K562 (cell line): Measurements from ENCODE around the gene NEUROD6. TPM values are rescaled to one million over a fixed set of nuclear protein-coding genes. Genes with fewer than 3 reads are reported as not detected.

Experiments used
- ATAC-seq: fragments of 200-7000 bp; cut with Tn5 transposase; 3 replicates; pipeline ENCODE4 v1.9.1; 2020; ENCODE audit warnings: moderate library complexity
- BruUV-seq: library from RNA; stranded (reverse); fragments of 400-500 nt; replicated peaks from 2 replicates; lab custom pipeline; 2021; lab: Mats Ljungman, UMichigan
- CTCF ChIA-PET: fragments of 300-600 bp; formaldehyde crosslinking; extraction: SDS; loops from one replicate; lab custom pipeline; 2021; ENCODE audit warnings: low intra/inter-chr PET ratio; lab: Yijun Ruan, JAX
- POLR2A ChIA-PET: fragments of 300-600, 350-650 bp; sonication (Branson Sonifier 250); formaldehyde crosslinking; extraction: SDS; loops from one replicate; lab custom pipeline; 2021; ENCODE audit warnings: antibody characterized with exemption, inconsistent platforms; lab: Yijun Ruan, JAX
- DNase-seq, 4 experiments: peaks; one replicate each; pipeline versions ENCODE4 v3.0.0 to v3.0.0-alpha.2; 2011 to 2018; ENCODE audit warnings: low spot score in 3 of 4, mixed read lengths in 3 of 4; ENCODE audit errors: extremely low read depth in 1 of 4
- FAIRE-seq: peaks from 2 replicates; lab custom pipeline; 2011; peaks lifted over from hg19 to GRCh38; lab: Jason Lieb, UNC
- H2AFZ ChIP-seq: 2 replicates; pipeline ENCODE4 v1.6.0; 2011; ENCODE audit warnings: low read depth, low read length, control low read depth, inconsistent platforms
- H3K27ac ChIP-seq: fragments of 200-600 bp; 3 replicates; pipeline ENCODE4 v1.8.0; 2011; ENCODE audit warnings: low read depth, mild to moderate bottlenecking, control low read depth, inconsistent platforms, low read length, moderate library complexity, mixed read lengths; ENCODE audit errors: extremely low read depth
- H3K27me3 ChIP-seq, 2 experiments: fragments of 300-600 bp in 1 of 2; 2 replicates in 1 of 2; 3 replicates in 1 of 2; pipeline versions ENCODE4 v1.6.0 to v1.8.0; 2011; ENCODE audit warnings: inconsistent platforms in 2 of 2, low read length in 2 of 2, mild to moderate bottlenecking in 1 of 2, mixed read lengths in 1 of 2, moderate library complexity in 1 of 2; ENCODE audit not compliant: control insufficient read depth in 2 of 2, insufficient read depth in 2 of 2
- H3K36me3 ChIP-seq: fragments of 300-600 bp; 3 replicates; pipeline ENCODE4 v1.8.0; 2011; ENCODE audit warnings: mild to moderate bottlenecking, low read length, inconsistent platforms; ENCODE audit not compliant: control insufficient read depth, insufficient read depth
- H3K4me1 ChIP-seq, 2 experiments: fragments of 200-600 bp in 1 of 2; replicated peaks in 1 of 2; 2 replicates in 1 of 2; 3 replicates in 1 of 2; pipeline versions ENCODE4 v1.5.1 to v1.8.0; 2011; ENCODE audit warnings: inconsistent platforms in 2 of 2, low read length in 2 of 2, mild to moderate bottlenecking in 1 of 2, mixed read lengths in 1 of 2, moderate library complexity in 1 of 2; ENCODE audit not compliant: control insufficient read depth in 2 of 2, insufficient read depth in 2 of 2
- H3K4me2 ChIP-seq: 2 replicates; pipeline ENCODE4 v1.6.1; 2011; ENCODE audit warnings: low read length, control low read depth, inconsistent platforms, mixed read lengths; ENCODE audit not compliant: insufficient read depth
- H3K4me3 ChIP-seq: fragments of 200-600 bp; sonication (generic), shearing (Covaris generic); 2 replicates; pipeline ENCODE4 v1.5.1; 2016; ENCODE audit warnings: control low read depth, inconsistent platforms
- H3K79me2 ChIP-seq: fragments of 200-600 bp; 3 replicates; pipeline ENCODE4 v1.8.0; 2011; ENCODE audit warnings: low read length, inconsistent platforms; ENCODE audit not compliant: control insufficient read depth, insufficient read depth
- H3K9ac ChIP-seq, 2 experiments: 2 replicates each; pipeline versions ENCODE4 v1.6.0 to v1.6.1; 2011; ENCODE audit warnings: low read depth in 2 of 2, low read length in 2 of 2, control low read depth in 1 of 2, inconsistent platforms in 1 of 2, mild to moderate bottlenecking in 1 of 2, mixed read lengths in 1 of 2; ENCODE audit not compliant: insufficient read depth in 1 of 2
- H3K9me1 ChIP-seq: one replicate; pipeline ENCODE4 v1.6.0; 2011; ENCODE audit warnings: inconsistent platforms, mild to moderate bottlenecking, low read length, moderate library complexity; ENCODE audit not compliant: control insufficient read depth, insufficient read depth
- H3K9me3 ChIP-seq: replicated peaks from 2 replicates; pipeline ENCODE4 v1.5.1; 2011; ENCODE audit warnings: low read depth, low read length, inconsistent platforms; ENCODE audit not compliant: control insufficient read depth, insufficient read depth
- H4K20me1 ChIP-seq: replicated peaks from 2 replicates; pipeline ENCODE4 v1.6.1; 2011; ENCODE audit warnings: low read length, inconsistent platforms, mixed read lengths; ENCODE audit not compliant: control insufficient read depth, insufficient read depth
- BACH1 ChIP-seq: fragments of 200-800 bp; sonication (Bioruptor generic); IDR thresholded peaks from 2 replicates; pipeline ENCODE4 v1.6.1; 2016; ENCODE audit warnings: missing genetic modification characterization, missing compliant biosample characterization
- CREB1 ChIP-seq, 2 experiments: sonication (generic) in 1 of 2; formaldehyde crosslinking in 1 of 2; IDR thresholded peaks; 2 replicates each; pipeline versions ENCODE4 v1.6.1 to v1.8.0; 2012 to 2022; ENCODE audit warnings: inconsistent platforms in 1 of 2, mild to moderate bottlenecking in 1 of 2, missing genetic modification reagents in 1 of 2, moderate library complexity in 1 of 2
- FOXA1 ChIP-seq: fragments of 450-650 bp; IDR thresholded peaks from 2 replicates; pipeline ENCODE4 v1.6.1; 2016; ENCODE audit warnings: mild to moderate bottlenecking, borderline replicate concordance
- HDAC2 ChIP-seq: fragments of 450-650 bp; IDR thresholded peaks from 2 replicates; pipeline ENCODE4 v1.6.1; 2016; ENCODE audit warnings: mild to moderate bottlenecking
- HDGF ChIP-seq: fragments of 450-650 bp; IDR thresholded peaks from 2 replicates; pipeline ENCODE4 v1.6.1; 2016
- HNRNPLL ChIP-seq: fragments of 200-400 bp; formaldehyde crosslinking; IDR thresholded peaks from 2 replicates; pipeline ENCODE4 v1.6.1; 2017; ENCODE audit warnings: low read length, low read depth, mild to moderate bottlenecking; ENCODE audit not compliant: poor library complexity, severe bottlenecking
- JUN ChIP-seq, 2 experiments: sonication (generic) in 1 of 2; formaldehyde crosslinking in 1 of 2; IDR thresholded peaks; 2 replicates each; pipeline versions ENCODE4 v1.6.1 to v1.8.0; 2012 to 2022; ENCODE audit warnings: borderline replicate concordance in 2 of 2, mild to moderate bottlenecking in 2 of 2, improper control_type of control experiment in 1 of 2, low read depth in 1 of 2, low read length in 1 of 2, missing genetic modification reagents in 1 of 2
- JUNB ChIP-seq: fragments of 450-650 bp; formaldehyde crosslinking; conservative IDR thresholded peaks from 2 replicates; pipeline ENCODE4 v1.4.0; 2020; ENCODE audit warnings: mild to moderate bottlenecking
- MCM2 ChIP-seq: fragments of 450-650 bp; IDR thresholded peaks from 2 replicates; pipeline ENCODE4 v1.6.1; 2017; ENCODE audit warnings: low read depth, mild to moderate bottlenecking
- MED1 ChIP-seq: sonication (generic); formaldehyde crosslinking; IDR thresholded peaks from 2 replicates; pipeline ENCODE4 v1.8.1; 2023; ENCODE audit warnings: missing genetic modification reagents, borderline replicate concordance
- RBFOX2 ChIP-seq: fragments of 200-400 bp; formaldehyde crosslinking; IDR thresholded peaks from 2 replicates; pipeline ENCODE4 v1.6.1; 2017; ENCODE audit warnings: low read depth, mild to moderate bottlenecking, low read length, moderate library complexity
- RFX7 ChIP-seq: fragments of 250-450 bp; sonication (Bioruptor Pico); IDR thresholded peaks from 2 replicates; pipeline ENCODE4 v1.5.1; 2021; ENCODE audit warnings: mild to moderate bottlenecking
- TCF3 ChIP-seq: sonication (generic); formaldehyde crosslinking; IDR thresholded peaks from 2 replicates; pipeline ENCODE4 v1.4.0; 2020; ENCODE audit warnings: mild to moderate bottlenecking, missing genetic modification reagents
- ZBTB1 ChIP-seq: sonication (generic); formaldehyde crosslinking; IDR thresholded peaks from 2 replicates; pipeline ENCODE4 v1.8.1; 2023; ENCODE audit warnings: missing genetic modification reagents, low read depth, mild to moderate bottlenecking, borderline replicate concordance
- ZBTB17 ChIP-seq: fragments of 450-650 bp; formaldehyde crosslinking; IDR thresholded peaks from 2 replicates; pipeline ENCODE4 v1.4.0; 2020; ENCODE audit warnings: mild to moderate bottlenecking
- WGBS: fragments of 100-300 bp; shearing (Covaris generic); methylation state at CpG from one replicate; pipeline ENCODE4 v1.1.6; 2016; ENCODE audit warnings: low coverage, mixed read lengths; ENCODE audit not compliant: insufficient coverage; ENCODE audit errors: missing lambda C conversion rate; 5-methylcytosine and 5-hydroxymethylcytosine counted together
- in situ Hi-C: fragments of 300-500 bp; cut with MboI; formaldehyde crosslinking; loops from 4 replicates; pipeline ENCODE4 v1.15.0; 2018; ENCODE audit warnings: inconsistent platforms, mixed read lengths
- intact Hi-C: fragments of 100-400 bp; cut with micrococcal nuclease; formaldehyde crosslinking; loops from 2 replicates; pipeline ENCODE4 v1.14.2; 2022
- polyA plus RNA-seq, 8 experiments: library from polyadenylated mRNA; depleted of rRNA in 4 of 8; stranded (reverse) in 5 of 8; unstranded in 3 of 8; fragments of >200 nt; fragmentation: Nextera tagmentation in 2 of 8; fragmentation: Illumina TruSeq in 1 of 8; extraction: Ambion mirVana in 2 of 8; extraction: Trizol in 1 of 8; gene quantifications; 2 replicates each; pipeline versions ENCODE4 v1.2.1 to v1.2.3, GENCODE V29; 2011 to 2014; ENCODE audit warnings: inconsistent platforms in 1 of 8, missing spikeins in 1 of 8
- total RNA-seq, 7 experiments: library from RNA; depleted of rRNA in 6 of 7; stranded (reverse); fragments of >200 nt in 6 of 7; fragmentation: Illumina TruSeq in 2 of 7; extraction: Trizol in 2 of 7; gene quantifications; 2 replicates each; pipeline versions ENCODE4 v1.2.1 to v1.2.3, GENCODE V29; 2011 to 2021; ENCODE audit warnings: low replicate concordance in 1 of 7
- TF ChIP-seq, protein P1 (sequence below): fragments of 450-650 bp; IDR thresholded peaks from 2 replicates; pipeline ENCODE4 v1.7.1; 2018; ENCODE audit warnings: mild to moderate bottlenecking, low read depth; ENCODE audit not compliant: partially characterized antibody
- TF ChIP-seq, protein P2 (sequence below): fragments of 250-450 bp; sonication (Bioruptor Pico); IDR thresholded peaks from 2 replicates; pipeline ENCODE4 v1.4.0; 2020; ENCODE audit warnings: mild to moderate bottlenecking, moderate library complexity

NEUROD6 gene
- total and polyA plus RNA-seq, 9 of the 15 experiments (the other 6 are each of a cell fraction or from before 2014, with no cell fraction given) = not detected

- TF ChIP-seq, protein P1, sequence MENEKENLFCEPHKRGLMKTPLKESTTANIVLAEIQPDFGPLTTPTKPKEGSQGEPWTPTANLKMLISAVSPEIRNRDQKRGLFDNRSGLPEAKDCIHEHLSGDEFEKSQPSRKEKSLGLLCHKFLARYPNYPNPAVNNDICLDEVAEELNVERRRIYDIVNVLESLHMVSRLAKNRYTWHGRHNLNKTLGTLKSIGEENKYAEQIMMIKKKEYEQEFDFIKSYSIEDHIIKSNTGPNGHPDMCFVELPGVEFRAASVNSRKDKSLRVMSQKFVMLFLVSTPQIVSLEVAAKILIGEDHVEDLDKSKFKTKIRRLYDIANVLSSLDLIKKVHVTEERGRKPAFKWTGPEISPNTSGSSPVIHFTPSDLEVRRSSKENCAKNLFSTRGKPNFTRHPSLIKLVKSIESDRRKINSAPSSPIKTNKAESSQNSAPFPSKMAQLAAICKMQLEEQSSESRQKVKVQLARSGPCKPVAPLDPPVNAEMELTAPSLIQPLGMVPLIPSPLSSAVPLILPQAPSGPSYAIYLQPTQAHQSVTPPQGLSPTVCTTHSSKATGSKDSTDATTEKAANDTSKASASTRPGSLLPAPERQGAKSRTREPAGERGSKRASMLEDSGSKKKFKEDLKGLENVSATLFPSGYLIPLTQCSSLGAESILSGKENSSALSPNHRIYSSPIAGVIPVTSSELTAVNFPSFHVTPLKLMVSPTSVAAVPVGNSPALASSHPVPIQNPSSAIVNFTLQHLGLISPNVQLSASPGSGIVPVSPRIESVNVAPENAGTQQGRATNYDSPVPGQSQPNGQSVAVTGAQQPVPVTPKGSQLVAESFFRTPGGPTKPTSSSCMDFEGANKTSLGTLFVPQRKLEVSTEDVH = no peak
- TF ChIP-seq RFX7 = no peak
- no peak for TF ChIP-seq TCF3 (CRISPR knock-in tag)
- TF ChIP-seq FOXA1 = no peak
- TF ChIP-seq, all 486 proteins: peak for 0
Measured at GRCh38 chr7:31340603-31341002, at the start of gene NEUROD6 (continued).

GRCh38 chr7:31384466-31384865, 43.9 kb upstream of the NEUROD6 start:
- no peak for FAIRE-seq
- no peak for ATAC-seq
- no peak overlapping the region for H3K4me3 ChIP-seq
- H3K9me3 ChIP-seq = no peaks in the 10 kb centered on the region
- ChIA-PET POLR2A (no interaction called here), CTCF (no interaction called here)
- H3K4me1 ChIP-seq = no peaks in the 10 kb centered on the region
- no peak for DNase-seq
- intact Hi-C loops = no loop called here
- H3K27me3 ChIP-seq = no peaks in the 10 kb centered on the region
- H3K79me2 ChIP-seq = no peaks in the 10 kb centered on the region
- no peaks in the 10 kb centered on the region for H4K20me1 ChIP-seq
- H2AFZ ChIP-seq = no peak overlapping the region
- H3K4me2 ChIP-seq = no peak overlapping the region
- no TSS peak for BruUV-seq
- H3K36me3 ChIP-seq = no peaks in the 10 kb centered on the region
- in situ Hi-C loops = no loop called here
- no peak overlapping the region for H3K27ac ChIP-seq
- no peak overlapping the region for H3K9ac ChIP-seq
- WGBS = 0% methylated on average over 2 of the region's 4 CpGs
- no peaks in the 10 kb centered on the region for H3K9me1 ChIP-seq
- TF ChIP-seq HNRNPLL (no peak), HDAC2 (no peak), MED1 (CRISPR knock-in tag) (no peak), HDGF (no peak), BACH1 (tag) (no peak), JUN (IDR thresholded peaks at IDR 0.05; ENCODE audit: borderline replicate concordance, low read depth, low read length) (no peak), JUN (CRISPR knock-in tag; IDR thresholded peaks at IDR 0.05; ENCODE audit: borderline replicate concordance) (no peak), RBFOX2 (no peak), ZBTB1 (CRISPR knock-in tag) (no peak), CREB1 (IDR thresholded peaks at IDR 0.05) (no peak), CREB1 (CRISPR knock-in tag; IDR thresholded peaks at IDR 0.05) (no peak), JUNB (CRISPR knock-in tag) (no peak), ZBTB17 (no peak), MCM2 (no peak)
- TF ChIP-seq, protein P2, sequence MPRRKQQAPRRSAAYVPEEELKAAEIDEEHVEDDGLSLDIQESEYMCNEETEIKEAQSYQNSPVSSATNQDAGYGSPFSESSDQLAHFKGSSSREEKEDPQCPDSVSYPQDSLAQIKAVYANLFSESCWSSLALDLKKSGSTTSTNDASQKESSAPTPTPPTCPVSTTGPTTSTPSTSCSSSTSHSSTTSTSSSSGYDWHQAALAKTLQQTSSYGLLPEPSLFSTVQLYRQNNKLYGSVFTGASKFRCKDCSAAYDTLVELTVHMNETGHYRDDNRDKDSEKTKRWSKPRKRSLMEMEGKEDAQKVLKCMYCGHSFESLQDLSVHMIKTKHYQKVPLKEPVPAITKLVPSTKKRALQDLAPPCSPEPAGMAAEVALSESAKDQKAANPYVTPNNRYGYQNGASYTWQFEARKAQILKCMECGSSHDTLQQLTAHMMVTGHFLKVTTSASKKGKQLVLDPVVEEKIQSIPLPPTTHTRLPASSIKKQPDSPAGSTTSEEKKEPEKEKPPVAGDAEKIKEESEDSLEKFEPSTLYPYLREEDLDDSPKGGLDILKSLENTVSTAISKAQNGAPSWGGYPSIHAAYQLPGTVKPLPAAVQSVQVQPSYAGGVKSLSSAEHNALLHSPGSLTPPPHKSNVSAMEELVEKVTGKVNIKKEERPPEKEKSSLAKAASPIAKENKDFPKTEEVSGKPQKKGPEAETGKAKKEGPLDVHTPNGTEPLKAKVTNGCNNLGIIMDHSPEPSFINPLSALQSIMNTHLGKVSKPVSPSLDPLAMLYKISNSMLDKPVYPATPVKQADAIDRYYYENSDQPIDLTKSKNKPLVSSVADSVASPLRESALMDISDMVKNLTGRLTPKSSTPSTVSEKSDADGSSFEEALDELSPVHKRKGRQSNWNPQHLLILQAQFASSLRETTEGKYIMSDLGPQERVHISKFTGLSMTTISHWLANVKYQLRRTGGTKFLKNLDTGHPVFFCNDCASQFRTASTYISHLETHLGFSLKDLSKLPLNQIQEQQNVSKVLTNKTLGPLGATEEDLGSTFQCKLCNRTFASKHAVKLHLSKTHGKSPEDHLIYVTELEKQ (CRISPR knock-in tag) = no peak
